CD1c-positive myeloid dendritic cell (primary cell): ENCODE results near the gene CXCL3.

Experiments used
- DNase-seq: peaks from one replicate; pipeline ENCODE4 v3.0.0-alpha.2; 2016; ENCODE audit errors: extremely low spot score

The CXCL3 gene

GRCh38 chr4:74014332-74014731 lies 24.2 kb downstream of the CXCL3 start:
- DNase-seq = no peak

- DNase-seq = no peak
These were observed 25.2 kb downstream of the CXCL3 start for GRCh38 chr4:74013264-74013663.

GRCh38 chr4:74012130-74012529 lies 26.4 kb downstream of the CXCL3 start:
- no peak for DNase-seq

GRCh38 chr4:74009307-74009706 lies 29.2 kb downstream of the CXCL3 start:
- DNase-seq = no peak

GRCh38 chr4:74006009-74006476 lies 32.4 kb downstream of the CXCL3 start:
- no peak for DNase-seq

GRCh38 chr4:74005528-74005927 lies 33.0 kb downstream of the CXCL3 start:
- DNase-seq = no peak

- DNase-seq = no peak
These were observed 33.8 kb downstream of the CXCL3 start for GRCh38 chr4:74004668-74005067.

GRCh38 chr4:74000301-74000700 lies 38.2 kb downstream of the CXCL3 start:
- no peak for DNase-seq

- DNase-seq = no peak
These were observed 40.2 kb downstream of the CXCL3 start, which contains the start of gene CXCL5 for GRCh38 chr4:73998040-73999011. Gene CXCL5, minus strand, starts transcription at chr4:73998677. Its CDS starts 96 bp downstream, at chr4:73998581.

GRCh38 chr4:73992050-73992449 lies 46.4 kb downstream of the CXCL3 start:
- no peak for DNase-seq

- no peak for DNase-seq
These were observed 46.8 kb downstream of the CXCL3 start for GRCh38 chr4:73991742-73992000.

- DNase-seq = no peak
These were observed 47.3 kb downstream of the CXCL3 start for GRCh38 chr4:73990988-73991741.

GRCh38 chr4:73989928-73990327 lies 48.6 kb downstream of the CXCL3 start:
- DNase-seq = no peak

- DNase-seq = no peak
These were observed 49.5 kb downstream of the CXCL3 start for GRCh38 chr4:73989031-73989430.

GRCh38 chr4:73988061-73988460 lies 50.4 kb downstream of the CXCL3 start, which contains the start of gene PPBP:
Gene PPBP, minus strand, starts transcription at chr4:73988190. Its CDS starts 87 bp downstream, at chr4:73988103.
- DNase-seq = no peak
